ENCODE data around the gene ZNF292. TPM values are rescaled to one million over a fixed set of nuclear protein-coding genes. Genes with fewer than 3 reads are reported as not detected.
"Not testable (repeated sequence)": the region's sequence is repeated elsewhere in the genome, so short reads cannot be mapped to it uniquely, and the experiment has no call there.

Gene ZNF292
- total RNA-seq, 4 donors from 2014 or later = 62.5 to 74.7 (median 69.3) TPM

- no peak overlapping the region for H3K4me3 ChIP-seq
- peaks cover 0 to 9% (median 0%) of the 10 kb centered on the region in 3 donors for H3K36me3 ChIP-seq
- H3K27me3 ChIP-seq = no peaks in the 10 kb centered on the region
- H3K4me1 ChIP-seq = no peaks in the 10 kb centered on the region
- no peak overlapping the region for H3K27ac ChIP-seq
- no peak for DNase-seq
- no peaks in the 10 kb centered on the region for H3K9me3 ChIP-seq
- no peak for TF ChIP-seq POLR2A (IDR thresholded peaks at IDR 0.05)
- TF ChIP-seq CTCF (IDR thresholded peaks at IDR 0.05) = no peak
Measured at GRCh38 chr6:87182940-87183339, 27.6 kb downstream of the ZNF292 start.

GRCh38 chr6:87183687-87184086, 28.3 kb downstream of the ZNF292 start:
- Histone ChIP-seq H3K27ac (no peak overlapping the region), H3K4me1 (no peaks in the 10 kb centered on the region), H3K36me3 (peaks cover 0 to 9% (median 0%) of the 10 kb centered on the region in 3 donors), H3K27me3 (no peaks in the 10 kb centered on the region), H3K4me3 (no peak overlapping the region), H3K9me3 (no peaks in the 10 kb centered on the region)
- DNase-seq = no peak
- no peak for TF ChIP-seq POLR2A (IDR thresholded peaks at IDR 0.05)
- TF ChIP-seq CTCF (IDR thresholded peaks at IDR 0.05) = no peak

- DNase-seq = no peak
- no peak overlapping the region for H3K4me3 ChIP-seq
Measured at GRCh38 chr6:87184762-87185250, 29.4 kb downstream of the ZNF292 start.

GRCh38 chr6:87196275-87196842, 41.0 kb downstream of the ZNF292 start:
- no peak for DNase-seq
- H3K4me1 ChIP-seq = no peaks in the 10 kb centered on the region
- H3K9me3 ChIP-seq = no peaks in the 10 kb centered on the region
- H3K27me3 ChIP-seq = no peaks in the 10 kb centered on the region
- H3K4me3 ChIP-seq = no peak overlapping the region
- no peak overlapping the region for H3K27ac ChIP-seq
- no peaks in the 10 kb centered on the region for H3K36me3 ChIP-seq
- TF ChIP-seq CTCF (IDR thresholded peaks at IDR 0.05) (no peak), POLR2A (IDR thresholded peaks at IDR 0.05) (no peak)

More at GRCh38 chr6:87184762-87185250, 29.4 kb downstream of the ZNF292 start:
- TF ChIP-seq POLR2A (IDR thresholded peaks at IDR 0.05) (no peak), CTCF (IDR thresholded peaks at IDR 0.05) (no peak)
- Histone ChIP-seq H3K27me3 (no peaks in the 10 kb centered on the region), H3K36me3 (peaks cover 0 to 9% (median 0%) of the 10 kb centered on the region in 3 donors), H3K9me3 (no peaks in the 10 kb centered on the region), H3K4me1 (no peaks in the 10 kb centered on the region), H3K27ac (no peak overlapping the region)

GRCh38 chr6:87197547-87197946, 42.2 kb downstream of the ZNF292 start:
- no peak for DNase-seq
- no peaks in the 10 kb centered on the region for H3K36me3 ChIP-seq
- no peak overlapping the region for H3K4me3 ChIP-seq
- TF ChIP-seq CTCF (IDR thresholded peaks at IDR 0.05) (no peak), POLR2A (IDR thresholded peaks at IDR 0.05) (no peak)
- no peaks in the 10 kb centered on the region for H3K4me1 ChIP-seq
- no peak overlapping the region for H3K27ac ChIP-seq
- no peaks in the 10 kb centered on the region for H3K27me3 ChIP-seq
- H3K9me3 ChIP-seq = no peaks in the 10 kb centered on the region

GRCh38 chr6:87198022-87198810, 42.9 kb downstream of the ZNF292 start:
- H3K36me3 ChIP-seq, H3K4me3 ChIP-seq, H3K27me3 ChIP-seq, H3K4me1 ChIP-seq, H3K27ac ChIP-seq, H3K9me3 ChIP-seq, DNase-seq: not testable (repeated sequence)

Measured in Peyer's patch (tissue), 4 donors.